ENCODE results near the gene TEX30. TPM values are rescaled to one million over a fixed set of nuclear protein-coding genes. Genes with fewer than 3 reads are reported as not detected.

The TEX30 gene
- total RNA-seq, 1 experiment from 2014 or later = 8.9 TPM

DNA sequence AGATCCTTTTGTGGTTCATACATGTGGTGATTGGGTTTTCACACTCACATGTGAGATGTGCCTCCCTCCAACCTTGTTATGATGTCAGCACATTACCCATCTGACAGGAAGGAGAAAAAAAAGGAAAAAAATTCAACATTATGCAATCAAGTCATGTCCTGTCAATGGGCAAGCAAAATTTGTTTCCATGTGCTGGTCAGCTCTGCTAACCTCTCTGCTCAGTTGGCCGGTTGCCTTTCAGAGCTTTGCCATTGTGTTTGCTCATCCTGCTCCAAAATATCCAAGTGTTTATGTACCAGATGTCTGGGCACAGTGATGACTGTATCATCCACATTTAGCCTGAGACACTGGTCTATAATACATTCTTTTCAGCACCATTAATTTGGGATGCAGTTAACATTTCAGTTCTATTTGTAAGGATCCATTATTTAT, 51.8 kb downstream of the TEX30 start:
- H3K27ac Mint-ChIP-seq = no peak overlapping the region
- ChIA-PET CTCF (no interaction called here), POLR2A (no interaction called here)
- H3K36me3 Mint-ChIP-seq = no peaks in the 10 kb centered on the region
- no peaks in the 10 kb centered on the region for H3K27me3 Mint-ChIP-seq (ENCODE audit: low read depth)
- H3K9me3 Mint-ChIP-seq = peaks cover 4% of the 10 kb centered on the region; the same call in 1 of the 2 replicates
- TF ChIP-seq CREM (CRISPR knock-in tag; IDR thresholded peaks at IDR 0.05) = no peak
- TF ChIP-seq NFATC4 (CRISPR knock-in tag; IDR thresholded peaks at IDR 0.05) = no peak
- TF ChIP-seq TEAD4 (CRISPR knock-in tag; IDR thresholded peaks at IDR 0.05) = no peak
- TF ChIP-seq AFF4 (CRISPR knock-in tag; IDR thresholded peaks at IDR 0.05; ENCODE audit: borderline replicate concordance) = no peak
- TF ChIP-seq ZNF425 (CRISPR knock-in tag; conservative IDR thresholded peaks at IDR 0.05) = no peak
- no peak for TF ChIP-seq E2F1 (CRISPR knock-in tag; IDR thresholded peaks at IDR 0.05)
- TF ChIP-seq PRDM15 (CRISPR knock-in tag; IDR thresholded peaks at IDR 0.05) = no peak
- TF ChIP-seq ARID4B (CRISPR knock-in tag; IDR thresholded peaks at IDR 0.05; ENCODE audit: borderline replicate concordance) = no peak
- no peak for TF ChIP-seq ZNF219 (CRISPR knock-in tag; IDR thresholded peaks at IDR 0.05; ENCODE audit: borderline replicate concordance)
- TF ChIP-seq ZBTB21 (CRISPR knock-in tag; IDR thresholded peaks at IDR 0.05; ENCODE audit: borderline replicate concordance) = no peak
- no peak for TF ChIP-seq MLX (CRISPR knock-in tag; IDR thresholded peaks at IDR 0.05)
- TF ChIP-seq TP53 (CRISPR knock-in tag; IDR thresholded peaks at IDR 0.05) = no peak
- no peak for TF ChIP-seq ELF4 (CRISPR knock-in tag; IDR thresholded peaks at IDR 0.05; ENCODE audit: low read depth)
- no peak for TF ChIP-seq JAZF1 (CRISPR knock-in tag; IDR thresholded peaks at IDR 0.05)
- no peak for TF ChIP-seq ATF1 (CRISPR knock-in tag; IDR thresholded peaks at IDR 0.05)
- no peak for TF ChIP-seq TEAD1 (CRISPR knock-in tag; IDR thresholded peaks at IDR 0.05)
- no peak for TF ChIP-seq SMAD4 (CRISPR knock-in tag; IDR thresholded peaks at IDR 0.05)
- TF ChIP-seq USF1 (CRISPR knock-in tag; IDR thresholded peaks at IDR 0.05) = no peak
- TF ChIP-seq HMGXB4 (CRISPR knock-in tag; IDR thresholded peaks at IDR 0.05) = no peak
- no peak for DNase-seq (ENCODE audit: low spot score)
- no peaks in the 10 kb centered on the region for H3K4me1 Mint-ChIP-seq
- ATAC-seq = no peak
- H3K4me3 Mint-ChIP-seq = no peak overlapping the region

Data from WTC11 (cell line).